Brain microvascular endothelial cell (primary cell): ENCODE results near the gene ANKH.
"Not testable (repeated sequence)": the region's sequence is repeated elsewhere in the genome, so short reads cannot be mapped to it uniquely, and the experiment has no call there.

ENCODE experiments used
- DNase-seq: peaks from one replicate; pipeline ENCODE4 v3.0.0-alpha.2; 2020
- H3K27ac ChIP-seq: fragments of 250-450 bp; sonication (Bioruptor Pico); 2 replicates; pipeline ENCODE4 v1.5.1; 2020; ENCODE audit warnings: mild to moderate bottlenecking, moderate library complexity
- H3K27me3 ChIP-seq: fragments of 250-450 bp; sonication (Bioruptor Pico); replicated peaks from 2 replicates; pipeline ENCODE4 v1.5.1; 2020; ENCODE audit warnings: mild to moderate bottlenecking
- H3K36me3 ChIP-seq: fragments of 250-450 bp; sonication (Bioruptor Pico); replicated peaks from 2 replicates; pipeline ENCODE4 v1.5.1; 2020; ENCODE audit warnings: mild to moderate bottlenecking
- H3K4me3 ChIP-seq: 2 replicates; pipeline ENCODE4 v1.5.1; 2011; ENCODE audit warnings: low read depth, mild to moderate bottlenecking, control low read depth, low read length, moderate library complexity
- in situ Hi-C: cut with HindIII; loops from 2 replicates; pipeline ENCODE4 v1.10.0; 2017; ENCODE audit warnings: low sequenced_read_pairs, low pct_ligation_motif_present
- TF ChIP-seq, protein P1 (sequence below): IDR thresholded peaks from 2 replicates; pipeline ENCODE4 v1.5.1; 2011; ENCODE audit warnings: low read depth, mild to moderate bottlenecking, moderate library complexity, low read length, control low read depth, inconsistent platforms; ENCODE audit errors: missing control alignments

Gene ANKH

DNA sequence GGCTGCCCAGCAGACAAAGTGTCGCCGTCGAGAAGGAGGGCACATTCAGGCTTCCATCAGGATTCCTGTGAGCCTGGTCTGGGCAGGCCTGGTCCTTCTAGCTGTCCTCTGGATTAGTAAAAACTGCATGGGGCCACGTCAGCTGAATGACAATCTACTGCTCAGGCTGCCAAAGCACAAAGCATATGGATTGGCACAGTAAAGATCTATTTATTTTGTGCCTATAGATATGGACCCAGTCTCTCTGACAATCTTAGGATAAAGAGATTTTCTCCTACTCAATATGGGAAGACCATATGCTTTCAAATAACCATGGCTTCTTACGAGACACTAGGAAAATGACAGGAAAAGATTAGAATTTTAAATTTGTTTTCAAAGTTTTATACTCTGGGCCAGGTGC lies 24.1 kb downstream of the ANKH start:
- in situ Hi-C loops = no loop called here
- no peak overlapping the region for H3K4me3 ChIP-seq
- TF ChIP-seq, protein P1, sequence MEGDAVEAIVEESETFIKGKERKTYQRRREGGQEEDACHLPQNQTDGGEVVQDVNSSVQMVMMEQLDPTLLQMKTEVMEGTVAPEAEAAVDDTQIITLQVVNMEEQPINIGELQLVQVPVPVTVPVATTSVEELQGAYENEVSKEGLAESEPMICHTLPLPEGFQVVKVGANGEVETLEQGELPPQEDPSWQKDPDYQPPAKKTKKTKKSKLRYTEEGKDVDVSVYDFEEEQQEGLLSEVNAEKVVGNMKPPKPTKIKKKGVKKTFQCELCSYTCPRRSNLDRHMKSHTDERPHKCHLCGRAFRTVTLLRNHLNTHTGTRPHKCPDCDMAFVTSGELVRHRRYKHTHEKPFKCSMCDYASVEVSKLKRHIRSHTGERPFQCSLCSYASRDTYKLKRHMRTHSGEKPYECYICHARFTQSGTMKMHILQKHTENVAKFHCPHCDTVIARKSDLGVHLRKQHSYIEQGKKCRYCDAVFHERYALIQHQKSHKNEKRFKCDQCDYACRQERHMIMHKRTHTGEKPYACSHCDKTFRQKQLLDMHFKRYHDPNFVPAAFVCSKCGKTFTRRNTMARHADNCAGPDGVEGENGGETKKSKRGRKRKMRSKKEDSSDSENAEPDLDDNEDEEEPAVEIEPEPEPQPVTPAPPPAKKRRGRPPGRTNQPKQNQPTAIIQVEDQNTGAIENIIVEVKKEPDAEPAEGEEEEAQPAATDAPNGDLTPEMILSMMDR = no peak
- no peaks in the 10 kb centered on the region for H3K27me3 ChIP-seq
- H3K36me3 ChIP-seq = no peaks in the 10 kb centered on the region
- DNase-seq = no peak
- no peak overlapping the region for H3K27ac ChIP-seq

DNA sequence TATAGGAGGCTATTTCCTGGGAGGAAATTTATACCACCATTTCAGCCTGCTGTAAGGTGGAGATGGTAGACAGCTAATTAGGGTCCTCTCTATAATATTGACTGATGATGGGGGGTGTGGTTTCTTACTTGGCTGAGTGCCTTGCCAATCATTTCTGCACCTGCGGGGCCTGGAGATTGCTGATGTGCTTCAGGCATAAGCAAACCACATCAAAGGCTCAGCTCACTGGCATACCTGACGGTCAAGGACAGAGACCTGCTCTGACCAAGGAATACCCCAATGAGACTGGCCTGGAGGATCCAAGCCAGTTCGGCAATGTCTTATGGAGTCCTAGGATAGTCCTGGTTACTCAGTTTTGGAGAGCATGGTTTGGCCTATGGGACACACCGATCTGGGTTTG lies 29.5 kb downstream of the ANKH start:
- DNase-seq = no peak
- no peak overlapping the region for H3K4me3 ChIP-seq
- in situ Hi-C loops = no loop called here
- no peaks in the 10 kb centered on the region for H3K36me3 ChIP-seq
- H3K27ac ChIP-seq = no peak overlapping the region
- no peaks in the 10 kb centered on the region for H3K27me3 ChIP-seq
- TF ChIP-seq, protein P1 = no peak

DNA sequence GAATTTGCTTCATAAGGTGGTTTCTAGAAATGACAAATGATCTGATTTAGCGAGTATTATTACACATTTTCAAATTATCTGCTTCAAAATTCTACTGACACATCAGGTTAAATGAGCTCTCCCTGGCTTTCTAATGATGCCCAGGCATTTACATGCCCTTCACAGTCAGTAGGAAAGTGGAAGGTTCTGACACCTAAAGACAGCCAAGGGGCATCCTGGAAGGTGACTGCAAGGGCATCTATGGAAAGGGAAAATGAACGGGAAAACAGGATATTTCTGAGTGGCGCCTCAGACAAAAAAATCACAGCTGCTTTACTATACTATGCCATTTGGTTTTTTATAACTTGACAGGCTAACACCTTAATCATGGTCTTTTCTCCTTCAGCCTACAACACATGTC lies 31.0 kb downstream of the ANKH start:
- in situ Hi-C loops = no loop called here
- no peak for DNase-seq
- TF ChIP-seq, protein P1 = no peak
- Histone ChIP-seq H3K27me3 (no peaks in the 10 kb centered on the region), H3K4me3 (no peak overlapping the region), H3K27ac (no peak overlapping the region), H3K36me3 (no peaks in the 10 kb centered on the region)

DNA sequence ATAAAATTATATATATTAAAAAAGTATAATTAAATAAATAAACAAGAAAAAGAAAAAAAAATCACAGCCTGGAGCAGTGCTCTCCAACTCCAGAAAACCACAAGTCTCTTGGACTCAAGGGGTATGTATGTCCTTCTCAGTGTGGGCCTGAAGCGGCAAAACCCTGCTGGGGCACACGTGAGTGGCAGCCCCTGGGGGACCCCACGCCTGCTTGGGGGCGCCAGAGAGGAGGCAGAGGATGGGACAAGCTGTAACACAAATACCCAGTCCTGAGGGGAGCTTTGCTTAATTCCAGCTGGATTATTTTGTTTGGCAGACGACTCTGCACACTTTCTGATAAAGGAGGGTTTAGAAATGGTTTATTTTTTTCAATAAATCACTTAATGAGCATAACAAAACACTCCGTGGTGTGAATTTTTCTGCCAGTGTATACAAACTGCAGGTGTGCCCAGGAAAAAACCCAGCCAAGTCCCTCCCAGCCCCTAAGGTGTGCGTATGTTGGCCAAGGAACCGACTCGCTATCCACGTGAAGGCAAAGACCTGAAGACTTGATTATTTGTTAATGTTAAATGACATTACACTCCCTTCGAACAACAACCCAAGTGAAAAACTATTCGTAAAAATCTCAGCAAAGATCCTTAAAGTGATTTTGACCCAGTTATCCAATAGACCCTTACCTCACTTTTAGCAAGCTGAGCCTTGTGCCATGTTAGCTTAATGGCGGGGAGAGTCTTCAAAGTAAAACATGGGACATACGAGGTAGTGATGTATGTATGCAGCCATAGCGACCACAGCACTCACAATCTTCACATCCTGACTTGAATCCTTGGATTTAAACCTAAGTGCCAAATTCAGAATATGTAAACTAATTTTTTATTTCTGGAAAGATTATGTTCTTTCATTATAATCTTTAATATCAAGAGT lies 32.9 kb downstream of the ANKH start:
- Histone ChIP-seq H3K27ac (no peak overlapping the region), H3K36me3 (no peaks in the 10 kb centered on the region), H3K4me3 (no peak overlapping the region), H3K27me3 (no peaks in the 10 kb centered on the region)
- no peak for DNase-seq
- in situ Hi-C loops = no loop called here
- TF ChIP-seq, protein P1 = peak; percentile 9

DNA sequence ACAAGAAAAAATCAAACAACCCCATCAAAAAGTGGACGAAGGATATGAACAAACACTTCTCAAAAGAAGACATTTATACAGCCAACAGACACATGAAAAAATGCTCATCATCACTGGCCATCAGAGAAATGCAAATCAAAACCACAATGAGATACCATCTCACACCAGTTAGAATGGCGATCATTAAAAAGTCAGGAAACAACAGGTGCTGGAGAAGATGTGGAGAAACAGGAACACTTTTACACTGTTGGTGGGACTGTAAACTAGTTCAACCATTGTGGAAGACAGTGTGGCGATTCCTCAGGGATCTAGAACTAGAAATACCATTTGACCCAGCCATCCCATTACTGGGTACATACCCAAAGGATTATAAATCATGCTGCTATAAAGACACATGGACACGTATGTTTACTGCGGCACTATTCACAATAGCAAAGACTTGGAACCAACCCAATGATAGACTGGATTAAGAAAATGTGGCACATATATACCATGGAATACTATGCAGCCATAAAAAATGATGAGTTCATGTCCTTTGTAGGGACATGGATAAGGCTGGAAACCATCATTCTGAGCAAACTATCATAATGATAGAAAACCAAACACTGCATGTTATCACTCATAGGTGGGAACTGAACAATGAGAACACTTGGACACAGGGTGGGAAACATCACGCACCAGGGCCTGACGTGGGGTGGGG lies 34.0 kb downstream of the ANKH start:
- in situ Hi-C loops, DNase-seq, H3K36me3 ChIP-seq, H3K27ac ChIP-seq, H3K27me3 ChIP-seq, H3K4me3 ChIP-seq: not testable (repeated sequence)
